GM13976 (cell line): Measurements from ENCODE around the gene ASMTL.
A peak's percentile ranks its signal among the peaks of the same experiment; 100 is the strongest.

Source experiments
- DNase-seq: peaks from one replicate; pipeline ENCODE4 v3.0.0; 2012; ENCODE audit warnings: low spot score
- in situ Hi-C: fragments of 300-500 bp; cut with MboI; formaldehyde crosslinking; loops from one replicate; pipeline ENCODE4 v1.12.0; 2022; ENCODE audit warnings: low sequenced_read_pairs, mixed read lengths, inconsistent platforms; ENCODE audit not compliant: unreplicated experiment
- TF ChIP-seq, protein P1 (sequence below): IDR thresholded peaks from 2 replicates; pipeline ENCODE4 v1.5.1; 2012; ENCODE audit warnings: borderline replicate concordance, mild to moderate bottlenecking; ENCODE audit not compliant: insufficient read depth; ENCODE audit errors: extremely low read depth, missing control alignments, control extremely low read depth

Gene ASMTL

DNA sequence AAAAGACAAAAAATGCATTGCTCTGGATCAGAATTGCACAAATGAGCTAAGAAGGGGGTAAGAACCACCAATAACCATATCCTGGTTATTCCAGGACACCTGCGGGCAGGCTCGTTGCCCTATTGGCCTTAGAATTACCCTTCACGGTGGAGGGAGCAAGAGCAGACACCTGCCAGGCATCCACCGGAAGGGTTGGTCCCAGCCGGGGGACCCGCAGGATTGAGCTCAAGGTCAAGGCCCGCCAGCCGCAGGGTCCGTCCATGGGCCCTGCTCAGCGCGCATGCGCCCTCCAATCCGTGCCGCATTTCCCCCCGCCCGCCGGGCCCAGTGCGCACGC is 61.4 kb downstream of the ASMTL start:
- in situ Hi-C loops, result no loop called here
- peak; percentile 96 for DNase-seq

DNA sequence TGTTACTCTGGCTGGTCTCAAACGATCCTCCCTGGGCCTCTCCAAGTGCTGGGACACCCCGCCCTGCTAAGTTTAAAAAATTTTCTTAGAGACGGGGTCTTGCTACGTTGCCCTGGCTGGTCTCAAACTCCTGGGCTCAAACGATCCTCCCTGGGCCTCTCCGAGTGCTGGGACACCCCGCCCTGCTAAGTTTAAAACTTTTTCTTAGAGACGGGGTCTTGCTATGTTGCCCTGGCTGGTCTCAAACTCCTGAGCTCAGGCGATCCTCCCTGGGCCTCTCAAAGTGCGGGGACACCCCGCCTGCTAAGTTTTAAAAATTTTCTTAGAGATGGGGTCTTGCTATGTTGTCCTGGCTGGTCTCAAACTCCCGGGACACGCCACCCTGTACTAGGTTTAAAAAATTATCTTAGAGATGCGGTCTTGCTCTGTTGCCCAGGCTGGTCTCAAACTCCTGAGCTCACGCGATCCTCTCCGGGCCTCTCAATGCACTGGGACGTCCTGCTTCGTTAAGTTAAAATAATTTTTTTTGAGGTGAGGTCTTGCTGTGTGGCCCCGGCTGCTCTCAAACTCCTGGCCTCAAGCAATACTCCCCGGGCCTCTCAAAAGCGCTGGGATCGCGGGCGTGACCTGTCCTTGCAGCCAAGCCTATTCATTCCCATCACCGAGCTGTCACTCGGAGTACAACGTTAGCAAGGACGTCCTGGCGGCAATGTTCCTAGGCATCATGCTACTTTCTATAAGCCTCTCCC is 61.9 kb downstream of the ASMTL start:
- TF ChIP-seq, protein P1, sequence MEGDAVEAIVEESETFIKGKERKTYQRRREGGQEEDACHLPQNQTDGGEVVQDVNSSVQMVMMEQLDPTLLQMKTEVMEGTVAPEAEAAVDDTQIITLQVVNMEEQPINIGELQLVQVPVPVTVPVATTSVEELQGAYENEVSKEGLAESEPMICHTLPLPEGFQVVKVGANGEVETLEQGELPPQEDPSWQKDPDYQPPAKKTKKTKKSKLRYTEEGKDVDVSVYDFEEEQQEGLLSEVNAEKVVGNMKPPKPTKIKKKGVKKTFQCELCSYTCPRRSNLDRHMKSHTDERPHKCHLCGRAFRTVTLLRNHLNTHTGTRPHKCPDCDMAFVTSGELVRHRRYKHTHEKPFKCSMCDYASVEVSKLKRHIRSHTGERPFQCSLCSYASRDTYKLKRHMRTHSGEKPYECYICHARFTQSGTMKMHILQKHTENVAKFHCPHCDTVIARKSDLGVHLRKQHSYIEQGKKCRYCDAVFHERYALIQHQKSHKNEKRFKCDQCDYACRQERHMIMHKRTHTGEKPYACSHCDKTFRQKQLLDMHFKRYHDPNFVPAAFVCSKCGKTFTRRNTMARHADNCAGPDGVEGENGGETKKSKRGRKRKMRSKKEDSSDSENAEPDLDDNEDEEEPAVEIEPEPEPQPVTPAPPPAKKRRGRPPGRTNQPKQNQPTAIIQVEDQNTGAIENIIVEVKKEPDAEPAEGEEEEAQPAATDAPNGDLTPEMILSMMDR, result no peak
- in situ Hi-C loops, result no loop called here

More for the DNA sequence above, 61.4 kb downstream of the ASMTL start:
- TF ChIP-seq, protein P1, result no peak

DNA sequence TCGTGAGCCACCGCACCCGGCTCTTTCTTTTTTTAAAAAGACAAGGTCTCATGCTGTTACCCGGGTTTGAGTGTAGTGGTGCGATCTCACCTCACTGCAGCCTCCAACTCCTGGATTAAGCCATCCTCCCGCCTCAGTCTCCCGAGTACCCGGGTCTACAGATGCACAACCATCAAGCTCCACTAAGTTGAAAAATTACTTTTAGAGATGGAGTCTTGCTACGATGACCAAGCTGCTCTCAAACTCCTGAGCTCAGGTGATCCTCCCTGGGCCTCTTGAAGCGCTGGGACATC is 62.8 kb downstream of the ASMTL start:
- in situ Hi-C loops, result loop anchor here (10.0 kb wide), 1 partner anchor 135 kb away; no protein-coding TSS in a partner anchor
- DNase-seq, result no peak

More for the DNA sequence above, 61.9 kb downstream of the ASMTL start:
- no peak for DNase-seq

DNA sequence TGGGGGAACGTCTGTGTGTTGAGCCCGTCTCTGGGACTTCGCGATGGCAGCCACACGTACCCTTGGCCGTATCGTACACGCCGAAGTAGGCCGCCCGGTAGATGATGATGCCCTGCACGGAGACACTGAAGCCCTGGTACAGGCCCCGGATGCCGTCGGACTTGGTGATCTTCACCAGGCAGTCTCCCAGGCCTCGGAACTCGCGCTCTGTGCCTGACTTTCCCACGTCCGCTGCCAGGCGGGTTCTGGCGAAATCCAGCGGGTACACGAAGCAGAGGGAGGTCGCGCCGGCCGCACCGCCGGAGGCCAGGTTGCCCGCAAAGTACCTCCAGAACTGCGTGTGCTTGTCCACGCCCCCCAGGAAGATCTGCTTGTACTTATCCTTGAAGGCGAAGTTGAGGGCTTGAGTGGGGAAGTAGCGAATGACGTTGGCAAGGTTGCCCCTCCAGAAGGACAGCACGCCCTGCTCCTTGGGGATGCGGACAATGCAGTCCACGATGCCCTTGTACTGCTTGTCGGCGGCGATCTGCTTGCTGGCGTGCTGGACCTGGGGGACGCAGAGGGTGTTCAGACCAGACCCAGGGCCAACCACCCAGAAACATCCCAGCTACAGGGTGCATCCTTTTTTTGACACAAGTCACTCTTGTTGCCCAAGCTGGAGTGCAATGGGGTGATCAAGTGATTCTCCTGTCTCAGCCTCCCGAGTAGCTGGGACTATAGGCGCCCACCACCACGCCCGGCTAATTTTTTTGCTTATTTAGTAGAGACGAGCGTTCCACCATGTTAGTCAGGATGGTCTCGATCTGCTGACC is 63.3 kb downstream of the ASMTL start:
- DNase-seq, result no peak
- TF ChIP-seq, protein P1, result no peak
- in situ Hi-C loops, result loop anchor here (10.0 kb wide), 1 partner anchor 135 kb away; no protein-coding TSS in a partner anchor

More for the DNA sequence above, 62.8 kb downstream of the ASMTL start:
- TF ChIP-seq, protein P1, result no peak

DNA sequence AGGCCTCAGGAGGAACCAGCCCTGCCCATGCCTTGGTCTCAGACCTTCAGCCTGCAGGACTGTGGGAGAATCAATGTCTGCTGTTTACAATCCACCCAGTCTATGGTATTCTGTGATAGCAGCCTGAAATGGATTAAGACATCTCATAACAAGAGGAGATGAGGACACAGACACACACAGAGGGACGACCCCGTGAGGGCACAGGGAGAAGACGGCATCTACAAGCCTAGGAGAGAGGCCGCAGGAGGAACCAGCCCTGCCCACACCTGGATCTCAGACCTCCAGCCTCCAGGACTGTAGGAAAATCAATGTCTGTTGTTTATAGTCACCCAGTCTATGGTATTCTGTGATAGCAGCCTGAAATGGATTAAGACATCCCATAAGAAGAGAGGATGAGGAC is 64.1 kb downstream of the ASMTL start:
- DNase-seq, result no peak
- in situ Hi-C loops, result loop anchor here (10.0 kb wide), 1 partner anchor 134 kb away; no protein-coding TSS in a partner anchor
- TF ChIP-seq, protein P1, result no peak

DNA sequence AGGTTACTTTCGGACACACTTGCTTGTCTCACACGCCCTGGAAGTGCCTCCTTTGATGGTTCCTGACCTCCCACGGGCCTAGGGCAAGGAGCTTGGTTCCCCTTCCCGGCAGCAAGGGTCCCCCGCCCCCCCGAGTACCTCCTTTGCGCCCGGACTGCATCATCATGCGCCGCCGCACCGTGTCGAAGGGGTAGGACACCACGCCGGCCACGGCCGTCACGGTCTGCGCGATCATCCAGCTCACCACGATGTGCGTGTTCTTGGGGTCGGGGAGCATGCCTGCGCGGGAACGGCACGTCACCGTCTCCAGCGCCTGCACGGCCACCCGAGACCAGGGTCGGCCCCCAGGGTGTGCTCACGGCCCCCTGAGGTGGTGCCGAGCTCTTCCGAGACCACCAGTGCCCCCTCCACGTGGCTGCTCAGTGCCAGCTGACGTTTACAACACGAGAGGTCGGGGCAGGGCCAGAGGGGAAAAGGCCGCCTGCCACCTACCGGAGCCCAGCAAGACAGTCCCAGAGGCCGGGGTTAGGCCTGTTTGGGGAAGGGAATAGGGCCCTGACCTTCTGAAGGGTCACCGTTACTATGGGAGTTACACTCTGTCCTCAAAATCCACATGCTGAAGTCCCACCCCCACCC is 65.5 kb downstream of the ASMTL start:
- DNase-seq, result no peak

More for the DNA sequence above, 65.5 kb downstream of the ASMTL start:
- in situ Hi-C loops, result loop anchor here (10.0 kb wide), 1 partner anchor 132 kb away; no protein-coding TSS in a partner anchor
- TF ChIP-seq, protein P1, result no peak
